Measurements from ENCODE around the gene MAP2K5.

MAP2K5 gene

DNA sequence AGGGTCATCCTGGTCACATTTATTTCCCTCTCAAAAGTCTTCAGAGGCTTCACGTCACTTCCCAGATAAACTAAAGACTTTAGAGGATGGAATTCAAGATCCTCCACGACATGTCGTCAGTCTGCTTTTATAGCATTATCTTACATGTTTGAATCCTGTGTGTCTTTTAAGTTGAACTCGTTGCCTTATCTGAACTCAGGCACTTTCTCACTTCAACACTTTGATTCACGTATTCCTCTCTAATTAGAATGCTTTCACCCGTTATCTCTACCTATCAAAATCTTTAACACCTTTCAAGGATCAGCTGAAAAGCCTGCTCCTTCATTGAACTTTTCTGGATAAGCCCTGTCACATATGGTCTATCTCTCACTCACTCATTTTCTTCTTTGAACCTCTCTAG, 97.1 kb downstream of the MAP2K5 start:
- 100% methylated on average over 2 of the region's 6 CpGs for WGBS (ENCODE audit: extremely low coverage, insufficient coverage, low lambda C conversion rate)
- no peak overlapping the region for H3K56ac ChIP-seq (ENCODE audit: low read length)
- H4K5ac ChIP-seq (ENCODE audit: low read length) = no peak overlapping the region
- no peak overlapping the region for H3K27ac ChIP-seq (ENCODE audit: low read depth, low read length)
- no peak overlapping the region for H3K18ac ChIP-seq (ENCODE audit: low read length)
- peak; percentile 85 for DNase-seq
- no peak overlapping the region for H2BK120ac ChIP-seq (ENCODE audit: low read depth, low read length)
- no peaks in the 10 kb centered on the region for H3K79me1 ChIP-seq (ENCODE audit: low read length)
- no peak overlapping the region for H3K9ac ChIP-seq (ENCODE audit: low read length)
- no peak overlapping the region for H4K8ac ChIP-seq (ENCODE audit: low read depth, low read length)
- H3K27me3 ChIP-seq (ENCODE audit: insufficient read depth, low read length, poor library complexity) = no peaks in the 10 kb centered on the region
- no peaks in the 10 kb centered on the region for H3K4me1 ChIP-seq (ENCODE audit: control insufficient read depth, low read depth, low read length)
- no peak overlapping the region for H3K4me2 ChIP-seq (ENCODE audit: low read length)
- H2BK5ac ChIP-seq (ENCODE audit: low read length) = no peak overlapping the region
- no peaks in the 10 kb centered on the region for H3K79me2 ChIP-seq (ENCODE audit: control insufficient read depth, insufficient read depth, low read length)
- H2AK5ac ChIP-seq (ENCODE audit: low read length) = no peak overlapping the region
- H3K36me3 ChIP-seq (ENCODE audit: control insufficient read depth, insufficient read depth, low read length) = no peaks in the 10 kb centered on the region
- H3K4me3 ChIP-seq (ENCODE audit: low read length) = no peak overlapping the region
- H2BK15ac ChIP-seq (replicated peaks; ENCODE audit: low read depth) = no peak overlapping the region
- no peak overlapping the region for H3K23ac ChIP-seq (ENCODE audit: low read length)
- H3K4ac ChIP-seq (ENCODE audit: low read depth, low read length) = no peak overlapping the region

DNA sequence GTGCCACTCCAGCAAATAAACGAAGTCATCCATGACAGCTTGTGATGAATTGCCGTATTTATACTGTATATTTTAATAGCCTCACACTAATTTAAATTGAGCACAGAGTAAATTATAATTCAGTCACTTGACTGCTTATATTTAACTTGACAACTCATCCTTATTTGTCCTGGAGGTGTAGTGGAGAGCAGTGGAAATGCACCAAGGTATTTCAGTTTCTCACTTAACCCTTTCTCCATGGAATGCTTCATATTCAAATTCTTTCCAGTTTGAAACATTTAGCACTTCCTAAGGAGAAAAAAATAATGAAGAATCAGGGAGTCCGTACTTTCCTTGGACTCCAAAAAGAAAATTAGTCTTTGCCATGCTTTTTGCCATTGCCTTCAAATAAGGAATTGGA, 99.0 kb downstream of the MAP2K5 start:
- no peaks in the 10 kb centered on the region for H3K36me3 ChIP-seq (ENCODE audit: control insufficient read depth, insufficient read depth, low read length)
- no peaks in the 10 kb centered on the region for H3K27me3 ChIP-seq (ENCODE audit: insufficient read depth, low read length, poor library complexity)
- no peak overlapping the region for H2BK5ac ChIP-seq (ENCODE audit: low read length)
- no peak overlapping the region for H3K4ac ChIP-seq (ENCODE audit: low read depth, low read length)
- H3K4me2 ChIP-seq (ENCODE audit: low read length) = no peak overlapping the region
- H2BK120ac ChIP-seq (ENCODE audit: low read depth, low read length) = no peak overlapping the region
- no peaks in the 10 kb centered on the region for H3K4me1 ChIP-seq (ENCODE audit: control insufficient read depth, low read depth, low read length)
- H4K5ac ChIP-seq (ENCODE audit: low read length) = no peak overlapping the region
- no peak overlapping the region for H3K18ac ChIP-seq (ENCODE audit: low read length)
- no CpG with 5 or more reads among the region's 3 CpGs for WGBS (ENCODE audit: extremely low coverage, insufficient coverage, low lambda C conversion rate)
- H3K9ac ChIP-seq (ENCODE audit: low read length) = no peak overlapping the region
- peak; percentile 7 for DNase-seq
- no peak overlapping the region for H3K23ac ChIP-seq (ENCODE audit: low read length)
- no peak overlapping the region for H4K8ac ChIP-seq (ENCODE audit: low read depth, low read length)
- no peak overlapping the region for H3K56ac ChIP-seq (ENCODE audit: low read length)
- H3K79me2 ChIP-seq (ENCODE audit: control insufficient read depth, insufficient read depth, low read length) = no peaks in the 10 kb centered on the region
- no peak overlapping the region for H3K4me3 ChIP-seq (ENCODE audit: low read length)
- no peak overlapping the region for H2BK15ac ChIP-seq (replicated peaks; ENCODE audit: low read depth)
- no peak overlapping the region for H3K27ac ChIP-seq (ENCODE audit: low read depth, low read length)
- H2AK5ac ChIP-seq (ENCODE audit: low read length) = no peak overlapping the region
- H3K79me1 ChIP-seq (ENCODE audit: low read length) = no peaks in the 10 kb centered on the region

DNA sequence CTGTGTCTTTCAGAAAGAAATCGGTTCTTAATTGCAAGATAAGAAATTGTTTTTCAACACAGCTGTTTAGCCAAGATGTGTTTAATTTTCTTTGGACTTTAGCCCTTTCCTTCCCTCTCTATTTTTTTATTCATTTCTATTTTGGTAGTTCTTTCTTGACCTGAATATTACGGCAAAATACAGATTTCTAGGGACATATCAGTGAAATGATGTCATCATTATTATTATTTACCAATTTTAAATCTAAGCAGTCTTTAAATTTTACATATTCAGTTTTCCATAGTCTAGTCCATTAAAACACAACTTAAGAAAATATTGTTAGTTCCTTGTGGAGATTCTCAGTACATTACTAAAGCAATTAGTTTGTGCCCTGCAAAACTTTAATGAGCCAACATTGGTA, 104.3 kb downstream of the MAP2K5 start:
- no peak overlapping the region for H4K5ac ChIP-seq (ENCODE audit: low read length)
- no CpG with 5 or more reads among the region's 2 CpGs for WGBS (ENCODE audit: extremely low coverage, insufficient coverage, low lambda C conversion rate)

DNA sequence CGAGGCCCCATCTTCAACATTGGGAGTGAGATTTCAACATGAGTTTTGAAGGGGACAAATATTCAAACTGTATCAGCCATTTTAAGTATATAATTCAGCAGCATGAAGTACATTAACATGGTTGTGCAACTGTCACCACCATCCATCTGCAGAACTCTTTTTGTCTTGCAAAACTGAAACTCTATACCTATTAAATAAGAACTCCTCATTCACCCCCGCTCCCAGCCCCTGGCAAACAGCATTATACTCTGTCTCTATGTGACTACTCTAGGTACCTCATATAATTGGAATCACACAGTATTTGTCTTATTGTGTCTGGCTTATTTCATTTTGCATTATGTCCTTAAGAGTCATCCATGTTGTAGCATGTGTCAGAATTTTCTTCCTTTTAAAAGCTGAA, 110.1 kb downstream of the MAP2K5 start:
- no peaks in the 10 kb centered on the region for H3K36me3 ChIP-seq (ENCODE audit: control insufficient read depth, insufficient read depth, low read length)
- no peak overlapping the region for H3K4me2 ChIP-seq (ENCODE audit: low read length)
- H2AK5ac ChIP-seq (ENCODE audit: low read length) = no peak overlapping the region
- no peak overlapping the region for H3K4ac ChIP-seq (ENCODE audit: low read depth, low read length)
- H2BK15ac ChIP-seq (replicated peaks; ENCODE audit: low read depth) = no peak overlapping the region
- H3K4me1 ChIP-seq (ENCODE audit: control insufficient read depth, low read depth, low read length) = no peaks in the 10 kb centered on the region
- H3K27ac ChIP-seq (ENCODE audit: low read depth, low read length) = no peak overlapping the region
- H3K4me3 ChIP-seq (ENCODE audit: low read length) = no peak overlapping the region
- no peaks in the 10 kb centered on the region for H3K79me2 ChIP-seq (ENCODE audit: control insufficient read depth, insufficient read depth, low read length)
- H2BK5ac ChIP-seq (ENCODE audit: low read length) = no peak overlapping the region
- H3K27me3 ChIP-seq (ENCODE audit: insufficient read depth, low read length, poor library complexity) = no peaks in the 10 kb centered on the region
- no peak overlapping the region for H3K23ac ChIP-seq (ENCODE audit: low read length)
- no peak overlapping the region for H4K8ac ChIP-seq (ENCODE audit: low read depth, low read length)
- no peak overlapping the region for H2BK120ac ChIP-seq (ENCODE audit: low read depth, low read length)
- H3K18ac ChIP-seq (ENCODE audit: low read length) = no peak overlapping the region
- no peak overlapping the region for H3K9ac ChIP-seq (ENCODE audit: low read length)
- DNase-seq = no peak
- no CpG with 5 or more reads among the region's 2 CpGs for WGBS (ENCODE audit: extremely low coverage, insufficient coverage, low lambda C conversion rate)
- no peak overlapping the region for H3K56ac ChIP-seq (ENCODE audit: low read length)
- no peaks in the 10 kb centered on the region for H3K79me1 ChIP-seq (ENCODE audit: low read length)
- no peak overlapping the region for H4K5ac ChIP-seq (ENCODE audit: low read length)

More for the DNA sequence above, 104.3 kb downstream of the MAP2K5 start:
- H3K4me3 ChIP-seq (ENCODE audit: low read length) = no peak overlapping the region
- H2BK120ac ChIP-seq (ENCODE audit: low read depth, low read length) = no peak overlapping the region
- no peak overlapping the region for H3K18ac ChIP-seq (ENCODE audit: low read length)
- H3K23ac ChIP-seq (ENCODE audit: low read length) = no peak overlapping the region
- H3K4me1 ChIP-seq (ENCODE audit: control insufficient read depth, low read depth, low read length) = no peaks in the 10 kb centered on the region
- no peak overlapping the region for H3K56ac ChIP-seq (ENCODE audit: low read length)
- no peak overlapping the region for H3K9ac ChIP-seq (ENCODE audit: low read length)
- H3K36me3 ChIP-seq (ENCODE audit: control insufficient read depth, insufficient read depth, low read length) = no peaks in the 10 kb centered on the region
- no peaks in the 10 kb centered on the region for H3K27me3 ChIP-seq (ENCODE audit: insufficient read depth, low read length, poor library complexity)
- no peak overlapping the region for H3K4ac ChIP-seq (ENCODE audit: low read depth, low read length)
- no peak overlapping the region for H4K8ac ChIP-seq (ENCODE audit: low read depth, low read length)
- no peaks in the 10 kb centered on the region for H3K79me1 ChIP-seq (ENCODE audit: low read length)
- H2BK15ac ChIP-seq (replicated peaks; ENCODE audit: low read depth) = no peak overlapping the region
- no peak overlapping the region for H3K27ac ChIP-seq (ENCODE audit: low read depth, low read length)
- no peaks in the 10 kb centered on the region for H3K79me2 ChIP-seq (ENCODE audit: control insufficient read depth, insufficient read depth, low read length)
- no peak for DNase-seq
- H3K4me2 ChIP-seq (ENCODE audit: low read length) = no peak overlapping the region
- no peak overlapping the region for H2AK5ac ChIP-seq (ENCODE audit: low read length)
- no peak overlapping the region for H2BK5ac ChIP-seq (ENCODE audit: low read length)

DNA sequence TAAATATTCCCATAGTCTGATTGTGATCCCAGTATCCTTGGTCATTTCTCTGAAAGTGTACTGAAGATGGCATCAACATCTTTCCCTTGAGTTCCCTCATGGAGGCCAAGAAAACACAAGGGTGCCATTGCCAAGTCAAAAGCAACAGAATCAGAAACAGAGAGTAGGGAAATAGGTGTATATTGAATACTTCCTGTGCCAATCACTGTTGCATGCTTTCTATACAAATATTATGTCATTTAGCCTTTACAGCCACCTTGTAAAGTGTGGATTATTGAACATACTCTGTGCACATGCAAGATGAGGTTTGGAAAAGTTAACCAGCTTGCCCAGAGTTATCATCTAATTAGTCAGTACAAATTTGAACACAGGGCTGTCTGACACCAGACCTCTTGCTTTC, 117.9 kb downstream of the MAP2K5 start:
- Histone ChIP-seq H3K23ac (ENCODE audit: low read length) (no peak overlapping the region), H3K9ac (ENCODE audit: low read length) (no peak overlapping the region), H3K36me3 (ENCODE audit: control insufficient read depth, insufficient read depth, low read length) (no peaks in the 10 kb centered on the region), H3K4me2 (ENCODE audit: low read length) (no peak overlapping the region), H3K4me3 (ENCODE audit: low read length) (no peak overlapping the region), H3K79me1 (ENCODE audit: low read length) (no peaks in the 10 kb centered on the region), H3K27me3 (ENCODE audit: insufficient read depth, low read length, poor library complexity) (no peaks in the 10 kb centered on the region), H2BK120ac (ENCODE audit: low read depth, low read length) (no peak overlapping the region), H3K18ac (ENCODE audit: low read length) (no peak overlapping the region), H2AK5ac (ENCODE audit: low read length) (no peak overlapping the region), H4K5ac (ENCODE audit: low read length) (no peak overlapping the region), H3K79me2 (ENCODE audit: control insufficient read depth, insufficient read depth, low read length) (no peaks in the 10 kb centered on the region), H3K56ac (ENCODE audit: low read length) (no peak overlapping the region), H2BK5ac (ENCODE audit: low read length) (no peak overlapping the region), H3K4me1 (ENCODE audit: control insufficient read depth, low read depth, low read length) (no peaks in the 10 kb centered on the region), H3K4ac (ENCODE audit: low read depth, low read length) (no peak overlapping the region), H4K8ac (ENCODE audit: low read depth, low read length) (no peak overlapping the region), H2BK15ac (replicated peaks; ENCODE audit: low read depth) (no peak overlapping the region), H3K27ac (ENCODE audit: low read depth, low read length) (no peak overlapping the region)
- no peak for DNase-seq

DNA sequence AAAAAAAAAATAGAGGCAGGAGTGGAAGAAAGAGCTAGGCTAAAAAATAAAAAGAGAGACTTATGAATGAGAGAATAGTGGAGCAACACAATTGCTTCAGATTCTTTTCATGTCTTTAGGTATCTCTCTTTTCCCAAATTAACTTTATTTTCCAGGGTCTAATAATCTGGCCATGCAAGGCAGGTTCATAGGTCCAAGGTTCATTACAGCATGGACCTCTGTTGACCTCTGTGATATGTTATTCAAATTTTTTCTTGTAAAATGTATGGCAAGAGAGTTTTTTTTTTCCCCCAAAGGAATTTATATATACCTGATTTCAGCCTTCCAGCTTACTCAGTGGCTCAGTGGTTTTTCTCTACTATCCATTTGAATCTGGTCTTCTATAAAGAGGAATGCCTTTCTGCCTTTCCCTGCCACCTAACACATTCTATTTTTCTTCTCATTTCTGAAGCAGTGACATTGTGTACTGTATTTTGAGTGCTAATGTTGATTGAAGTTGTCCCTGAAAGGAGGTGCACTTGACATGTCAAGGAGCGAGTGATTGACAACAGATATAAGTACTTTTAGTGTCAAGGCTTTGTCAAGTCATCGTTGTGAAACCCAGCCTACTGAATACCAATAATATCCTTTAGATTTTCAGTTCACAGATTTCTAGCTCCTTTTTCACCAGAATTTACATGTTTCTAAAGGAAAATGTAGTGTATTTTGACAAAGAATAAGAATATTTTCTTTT, 118.5 kb downstream of the MAP2K5 start:
- no peak overlapping the region for H2BK5ac ChIP-seq (ENCODE audit: low read length)
- no CpG with 5 or more reads among the region's 2 CpGs for WGBS (ENCODE audit: extremely low coverage, insufficient coverage, low lambda C conversion rate)
- H4K8ac ChIP-seq (ENCODE audit: low read depth, low read length) = no peak overlapping the region
- no peak overlapping the region for H3K18ac ChIP-seq (ENCODE audit: low read length)
- H3K9ac ChIP-seq (ENCODE audit: low read length) = no peak overlapping the region
- no peak overlapping the region for H4K5ac ChIP-seq (ENCODE audit: low read length)
- H3K27ac ChIP-seq (ENCODE audit: low read depth, low read length) = no peak overlapping the region
- H2AK5ac ChIP-seq (ENCODE audit: low read length) = no peak overlapping the region
- H2BK15ac ChIP-seq (replicated peaks; ENCODE audit: low read depth) = no peak overlapping the region
- H3K79me2 ChIP-seq (ENCODE audit: control insufficient read depth, insufficient read depth, low read length) = no peaks in the 10 kb centered on the region
- H2BK120ac ChIP-seq (ENCODE audit: low read depth, low read length) = no peak overlapping the region
- H3K79me1 ChIP-seq (ENCODE audit: low read length) = no peaks in the 10 kb centered on the region
- no peaks in the 10 kb centered on the region for H3K27me3 ChIP-seq (ENCODE audit: insufficient read depth, low read length, poor library complexity)
- no peak overlapping the region for H3K23ac ChIP-seq (ENCODE audit: low read length)
- H3K56ac ChIP-seq (ENCODE audit: low read length) = no peak overlapping the region
- DNase-seq = no peak
- no peak overlapping the region for H3K4ac ChIP-seq (ENCODE audit: low read depth, low read length)
- no peaks in the 10 kb centered on the region for H3K36me3 ChIP-seq (ENCODE audit: control insufficient read depth, insufficient read depth, low read length)
- no peaks in the 10 kb centered on the region for H3K4me1 ChIP-seq (ENCODE audit: control insufficient read depth, low read depth, low read length)
- no peak overlapping the region for H3K4me3 ChIP-seq (ENCODE audit: low read length)
- no peak overlapping the region for H3K4me2 ChIP-seq (ENCODE audit: low read length)
